Neural cell (in vitro differentiated cells): ENCODE measurements around the gene GABPB2.

Experiments used
- EP300 ChIP-seq: fragments of 450-650 bp; conservative IDR thresholded peaks from 2 replicates; pipeline ENCODE4 v1.6.1; 2014; ENCODE audit warnings: antibody characterized with exemption, mild to moderate bottlenecking, moderate library complexity; ENCODE audit not compliant: poor library complexity, severe bottlenecking
- EZH2 ChIP-seq: fragments of 200-600, 300-800 bp; shearing (Covaris generic), sonication (generic); IDR thresholded peaks from 2 replicates; pipeline ENCODE4 v1.6.1; 2014; ENCODE audit warnings: antibody characterized with exemption, low read length, borderline replicate concordance, mild to moderate bottlenecking; ENCODE audit not compliant: insufficient read depth, poor library complexity, severe bottlenecking
- MXI1 ChIP-seq: fragments of 450-650 bp; conservative IDR thresholded peaks from 2 replicates; pipeline ENCODE4 v1.6.1; 2014; ENCODE audit warnings: antibody characterized with exemption, mild to moderate bottlenecking; ENCODE audit not compliant: poor library complexity, severe bottlenecking
- POLR2AphosphoS5 ChIP-seq: IDR thresholded peaks from 2 replicates; pipeline ENCODE4 v1.6.1; 2012
- RAD21 ChIP-seq: fragments of 450-650 bp; conservative IDR thresholded peaks from 2 replicates; pipeline ENCODE4 v1.6.1; 2014; ENCODE audit warnings: antibody characterized with exemption, mild to moderate bottlenecking, moderate library complexity
- SMC3 ChIP-seq: fragments of 450-650 bp; conservative IDR thresholded peaks from 2 replicates; pipeline ENCODE4 v1.6.1; 2014; ENCODE audit warnings: antibody characterized with exemption, mild to moderate bottlenecking, moderate library complexity; ENCODE audit not compliant: poor library complexity
- TAF1 ChIP-seq: IDR thresholded peaks from 2 replicates; pipeline ENCODE4 v1.6.1; 2012; ENCODE audit warnings: low read depth
- TF ChIP-seq, protein P1 (sequence below): fragments of 450-650 bp; IDR thresholded peaks from 2 replicates; pipeline ENCODE4 v1.5.1; 2014; ENCODE audit warnings: antibody characterized with exemption, mild to moderate bottlenecking, moderate library complexity; ENCODE audit not compliant: poor library complexity, severe bottlenecking
- TF ChIP-seq, protein P2 (sequence below): IDR thresholded peaks from 2 replicates; pipeline ENCODE4 v1.6.1; 2012; ENCODE audit warnings: borderline replicate concordance

DNA sequence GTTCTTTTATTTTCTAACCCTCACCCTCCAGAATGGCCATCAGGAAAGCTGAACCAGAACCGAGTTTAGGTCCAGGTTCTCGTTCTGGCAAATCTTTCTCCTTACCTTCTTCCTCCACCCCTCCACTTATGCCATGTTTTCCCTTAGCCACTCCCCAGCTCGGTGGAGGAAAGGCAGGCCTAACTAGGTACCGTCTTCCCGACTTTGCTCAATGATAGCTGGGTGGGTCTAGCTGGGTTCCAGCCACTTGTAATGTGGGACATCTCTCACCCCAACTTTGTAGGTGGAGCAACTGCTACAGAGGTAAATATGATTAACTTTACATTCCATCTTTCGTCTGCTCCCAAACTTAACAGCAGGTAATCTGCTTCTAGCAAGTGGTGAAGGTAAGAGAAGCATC is 33.5 kb upstream of the GABPB2 start:
- TF ChIP-seq, protein P1, sequence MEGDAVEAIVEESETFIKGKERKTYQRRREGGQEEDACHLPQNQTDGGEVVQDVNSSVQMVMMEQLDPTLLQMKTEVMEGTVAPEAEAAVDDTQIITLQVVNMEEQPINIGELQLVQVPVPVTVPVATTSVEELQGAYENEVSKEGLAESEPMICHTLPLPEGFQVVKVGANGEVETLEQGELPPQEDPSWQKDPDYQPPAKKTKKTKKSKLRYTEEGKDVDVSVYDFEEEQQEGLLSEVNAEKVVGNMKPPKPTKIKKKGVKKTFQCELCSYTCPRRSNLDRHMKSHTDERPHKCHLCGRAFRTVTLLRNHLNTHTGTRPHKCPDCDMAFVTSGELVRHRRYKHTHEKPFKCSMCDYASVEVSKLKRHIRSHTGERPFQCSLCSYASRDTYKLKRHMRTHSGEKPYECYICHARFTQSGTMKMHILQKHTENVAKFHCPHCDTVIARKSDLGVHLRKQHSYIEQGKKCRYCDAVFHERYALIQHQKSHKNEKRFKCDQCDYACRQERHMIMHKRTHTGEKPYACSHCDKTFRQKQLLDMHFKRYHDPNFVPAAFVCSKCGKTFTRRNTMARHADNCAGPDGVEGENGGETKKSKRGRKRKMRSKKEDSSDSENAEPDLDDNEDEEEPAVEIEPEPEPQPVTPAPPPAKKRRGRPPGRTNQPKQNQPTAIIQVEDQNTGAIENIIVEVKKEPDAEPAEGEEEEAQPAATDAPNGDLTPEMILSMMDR: no peak
- TF ChIP-seq TAF1: no peak
- TF ChIP-seq POLR2AphosphoS5: no peak
- no peak for TF ChIP-seq RAD21
- no peak for TF ChIP-seq EP300
- TF ChIP-seq, protein P2, sequence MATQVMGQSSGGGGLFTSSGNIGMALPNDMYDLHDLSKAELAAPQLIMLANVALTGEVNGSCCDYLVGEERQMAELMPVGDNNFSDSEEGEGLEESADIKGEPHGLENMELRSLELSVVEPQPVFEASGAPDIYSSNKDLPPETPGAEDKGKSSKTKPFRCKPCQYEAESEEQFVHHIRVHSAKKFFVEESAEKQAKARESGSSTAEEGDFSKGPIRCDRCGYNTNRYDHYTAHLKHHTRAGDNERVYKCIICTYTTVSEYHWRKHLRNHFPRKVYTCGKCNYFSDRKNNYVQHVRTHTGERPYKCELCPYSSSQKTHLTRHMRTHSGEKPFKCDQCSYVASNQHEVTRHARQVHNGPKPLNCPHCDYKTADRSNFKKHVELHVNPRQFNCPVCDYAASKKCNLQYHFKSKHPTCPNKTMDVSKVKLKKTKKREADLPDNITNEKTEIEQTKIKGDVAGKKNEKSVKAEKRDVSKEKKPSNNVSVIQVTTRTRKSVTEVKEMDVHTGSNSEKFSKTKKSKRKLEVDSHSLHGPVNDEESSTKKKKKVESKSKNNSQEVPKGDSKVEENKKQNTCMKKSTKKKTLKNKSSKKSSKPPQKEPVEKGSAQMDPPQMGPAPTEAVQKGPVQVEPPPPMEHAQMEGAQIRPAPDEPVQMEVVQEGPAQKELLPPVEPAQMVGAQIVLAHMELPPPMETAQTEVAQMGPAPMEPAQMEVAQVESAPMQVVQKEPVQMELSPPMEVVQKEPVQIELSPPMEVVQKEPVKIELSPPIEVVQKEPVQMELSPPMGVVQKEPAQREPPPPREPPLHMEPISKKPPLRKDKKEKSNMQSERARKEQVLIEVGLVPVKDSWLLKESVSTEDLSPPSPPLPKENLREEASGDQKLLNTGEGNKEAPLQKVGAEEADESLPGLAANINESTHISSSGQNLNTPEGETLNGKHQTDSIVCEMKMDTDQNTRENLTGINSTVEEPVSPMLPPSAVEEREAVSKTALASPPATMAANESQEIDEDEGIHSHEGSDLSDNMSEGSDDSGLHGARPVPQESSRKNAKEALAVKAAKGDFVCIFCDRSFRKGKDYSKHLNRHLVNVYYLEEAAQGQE: no peak
- no peak for TF ChIP-seq EZH2
- no peak for TF ChIP-seq MXI1
- no peak for TF ChIP-seq SMC3
